CD4-positive, alpha-beta T cell treated with Interleukin-6 for 4 hours (primary cell): ENCODE results near the gene FBXL3.

Experiments used
- DNase-seq: peaks from one replicate; pipeline ENCODE4 v3.0.0-alpha.2; 2020; ENCODE audit warnings: mixed read lengths

FBXL3 gene

DNA sequence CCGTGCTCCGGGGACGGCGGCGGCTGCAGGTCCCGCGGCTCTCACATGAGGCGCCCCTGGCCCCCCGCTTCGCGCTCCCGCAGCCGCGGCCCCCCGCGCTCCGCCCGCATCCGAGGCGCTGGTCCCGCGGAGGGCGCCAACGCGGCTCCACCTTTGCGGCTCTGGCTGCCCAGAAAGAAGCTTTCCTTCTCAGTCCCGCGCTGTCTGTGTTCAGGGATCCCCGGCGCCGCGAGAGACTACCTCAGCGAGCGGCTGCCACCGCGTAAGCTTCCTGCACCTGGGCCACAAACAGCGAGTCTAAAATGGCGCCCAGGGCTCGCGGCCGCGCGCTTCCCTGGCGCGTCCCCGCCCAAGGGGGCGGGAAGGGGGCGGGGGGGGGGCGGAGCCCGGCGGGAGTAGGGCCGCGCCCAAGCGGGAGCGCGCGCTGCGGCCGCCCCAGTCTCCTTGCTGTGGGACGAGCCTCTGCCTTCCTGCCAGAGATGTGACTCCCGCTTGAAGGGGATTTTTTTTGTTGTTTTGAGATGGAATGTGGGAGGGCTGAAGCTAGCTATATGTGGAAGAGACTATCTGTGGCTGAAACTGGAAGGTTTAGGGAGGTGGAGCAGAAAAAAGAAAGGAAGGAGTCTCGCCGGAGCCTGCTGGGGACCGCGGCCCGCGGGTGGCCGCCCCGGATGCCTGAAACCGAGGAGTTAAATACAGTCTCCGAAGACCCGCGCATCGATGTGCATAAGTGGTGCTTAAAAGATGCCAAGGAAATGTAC, at the start of gene FBXL3:
Gene FBXL3 (minus strand): TSS at position 299 of the 761 bp plus-strand sequence. CDS start 5,299 bp downstream, outside the sequence.
- DNase-seq = peak; percentile 91

- no peak for DNase-seq
Observed at GRCh38 chr13:77067519-77067918, 40.6 kb upstream of the FBXL3 start.

GRCh38 chr13:77065461-77066147, 38.6 kb upstream of the FBXL3 start:
- no peak for DNase-seq

DNA sequence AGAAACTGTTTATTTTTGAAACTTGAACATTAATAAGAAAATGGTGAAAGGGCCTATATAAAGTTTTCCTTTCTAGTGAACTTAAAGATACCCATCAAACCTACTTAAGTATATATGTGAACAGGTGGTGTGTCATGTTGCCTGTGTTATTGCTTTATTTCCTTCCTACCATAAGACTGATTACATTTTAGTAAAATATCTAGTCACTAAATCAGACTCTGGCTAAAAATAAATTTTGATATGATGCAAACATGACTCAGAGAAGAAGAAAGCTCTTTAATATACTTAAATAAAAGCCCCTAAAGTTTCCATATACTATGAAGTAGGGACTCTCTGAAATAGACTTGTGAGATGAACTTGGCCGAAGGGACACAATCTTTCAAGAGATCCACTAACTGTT, 35.1 kb upstream of the FBXL3 start:
- DNase-seq = no peak

GRCh38 chr13:77061362-77061761, 34.4 kb upstream of the FBXL3 start:
- no peak for DNase-seq

GRCh38 chr13:77056886-77057285, 29.9 kb upstream of the FBXL3 start:
- DNase-seq = no peak

DNA sequence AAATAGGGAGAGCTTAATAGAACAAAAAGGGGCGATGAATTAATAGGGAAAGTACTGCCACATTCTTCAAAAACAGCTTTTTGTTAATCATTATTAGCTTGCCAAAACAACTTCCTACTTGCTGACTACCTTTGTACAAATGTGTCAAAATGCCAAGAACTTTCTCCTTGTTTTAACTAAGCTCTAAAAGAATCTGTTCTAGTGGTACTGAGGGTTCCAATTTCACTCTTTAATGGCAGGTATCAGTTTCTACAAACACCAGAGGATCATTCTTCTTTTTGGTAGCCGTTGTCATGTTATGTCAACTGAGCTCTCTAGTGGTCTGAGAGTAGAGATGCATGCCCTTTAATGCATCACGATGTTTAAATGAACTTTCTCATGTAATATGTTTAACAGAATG, 29.4 kb upstream of the FBXL3 start:
- DNase-seq = no peak

DNA sequence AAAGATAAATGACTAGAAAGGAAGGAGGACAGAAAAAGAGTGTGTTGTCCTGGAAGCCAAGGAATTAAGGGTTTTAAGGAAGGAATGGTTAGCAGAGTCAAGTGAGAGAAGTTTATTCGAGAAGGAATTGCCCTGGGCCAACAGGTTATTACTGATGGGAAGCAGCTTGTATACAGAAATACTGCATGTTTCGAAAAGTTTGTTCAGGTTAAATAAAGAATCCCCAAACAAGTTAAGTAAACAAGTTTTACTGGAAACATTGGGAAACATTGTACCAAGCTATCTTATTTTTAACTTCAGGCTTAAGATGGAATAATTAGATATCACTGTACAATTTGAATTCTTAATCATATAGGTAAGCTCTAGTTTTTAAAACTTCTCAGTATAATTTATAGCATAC, 28.2 kb upstream of the FBXL3 start:
- DNase-seq = no peak

GRCh38 chr13:77053192-77053591, 26.2 kb upstream of the FBXL3 start:
- no peak for DNase-seq

DNA sequence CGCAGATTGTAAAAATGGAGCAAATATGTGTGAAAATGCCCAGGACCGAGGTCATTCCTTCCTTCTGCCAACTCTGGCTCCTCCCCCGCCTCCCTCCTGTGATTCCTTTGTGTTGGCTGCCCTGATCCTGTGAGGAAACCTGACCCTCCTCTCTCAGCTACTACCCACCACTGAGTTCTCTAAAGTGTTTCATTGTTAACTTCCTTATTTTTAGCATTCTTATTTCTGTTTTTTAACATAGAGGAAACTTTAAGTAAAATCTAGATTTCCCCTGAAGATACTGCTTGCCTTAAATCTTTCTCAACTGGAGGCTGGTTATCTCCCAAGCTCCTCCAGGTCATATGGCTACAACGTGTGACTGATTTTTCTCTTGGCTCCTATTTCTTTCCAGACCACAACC, 21.7 kb upstream of the FBXL3 start:
- no peak for DNase-seq

DNA sequence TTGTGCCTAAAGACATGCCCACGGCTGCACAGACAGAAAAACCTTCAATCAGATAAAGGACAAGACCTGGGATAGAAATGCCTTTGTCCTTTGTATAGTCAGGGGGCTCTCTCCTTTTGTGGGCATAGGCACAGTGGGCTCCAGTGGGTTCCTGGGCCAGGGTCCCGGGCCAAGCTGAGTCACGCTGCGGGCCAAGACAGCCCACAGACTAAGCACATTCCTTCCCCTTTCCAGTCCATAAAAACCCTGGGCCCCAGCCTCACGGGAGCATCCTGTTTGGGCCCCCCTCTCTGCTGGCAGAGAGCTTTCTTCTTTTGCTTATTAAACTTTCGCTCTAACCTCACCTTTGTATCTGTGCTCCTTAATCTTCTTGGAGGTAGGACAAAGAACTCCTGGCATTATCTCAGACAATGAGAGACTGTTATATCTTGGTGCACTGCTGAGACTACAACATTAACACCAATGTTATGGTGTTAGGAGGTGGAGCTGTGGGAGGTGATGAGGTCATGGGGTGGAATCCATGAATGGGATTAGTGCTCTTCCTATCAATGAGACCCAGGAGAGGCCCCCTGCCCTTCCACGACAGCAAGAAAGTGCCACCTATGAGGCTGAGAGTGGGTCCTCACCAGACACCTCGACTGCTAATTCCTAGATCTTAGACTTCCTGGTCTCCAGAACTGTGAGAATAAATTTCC, 20.8 kb upstream of the FBXL3 start:
- DNase-seq = no peak

GRCh38 chr13:77042566-77043177, 15.7 kb upstream of the FBXL3 start:
- no peak for DNase-seq

- DNase-seq = no peak
Observed at GRCh38 chr13:77040835-77041234, 13.9 kb upstream of the FBXL3 start.

GRCh38 chr13:77040076-77040475, 13.1 kb upstream of the FBXL3 start:
- no peak for DNase-seq

GRCh38 chr13:77038907-77039480, 12.0 kb upstream of the FBXL3 start:
- DNase-seq = no peak

- DNase-seq = no peak
Observed at GRCh38 chr13:77036279-77036678, 9.3 kb upstream of the FBXL3 start.

- DNase-seq = no peak
Observed at GRCh38 chr13:77034881-77035280, 7.9 kb upstream of the FBXL3 start.

DNA sequence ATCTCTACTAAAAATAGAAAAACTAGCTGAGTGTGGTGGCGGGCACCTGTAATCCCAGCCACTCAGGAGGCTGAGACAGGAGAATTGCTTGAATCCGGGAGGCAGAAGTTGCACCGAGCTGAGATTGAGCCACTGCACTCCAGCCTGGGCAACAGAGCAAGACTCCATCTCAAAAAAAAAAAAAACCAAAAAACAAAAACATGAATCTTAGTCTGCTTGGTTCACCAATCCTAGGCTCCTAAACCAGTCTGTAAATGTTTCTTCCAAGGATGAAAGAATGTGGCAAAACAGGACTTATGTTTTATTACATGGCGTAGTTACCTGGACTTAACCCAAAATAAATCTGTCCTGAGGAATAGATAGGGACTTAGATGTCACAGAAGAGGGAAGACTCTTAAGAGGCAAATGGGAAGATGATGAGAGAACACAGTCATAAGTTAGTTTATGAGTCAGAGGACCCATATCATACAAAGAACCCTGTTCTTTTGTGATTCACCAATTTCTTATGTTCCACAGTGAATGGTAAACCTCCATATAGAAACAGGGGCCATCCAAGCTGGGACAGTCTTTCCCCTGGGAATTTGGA, 6.9 kb upstream of the FBXL3 start:
- DNase-seq = no peak

GRCh38 chr13:77031656-77032243, 4.8 kb upstream of the FBXL3 start:
- DNase-seq = no peak

DNA sequence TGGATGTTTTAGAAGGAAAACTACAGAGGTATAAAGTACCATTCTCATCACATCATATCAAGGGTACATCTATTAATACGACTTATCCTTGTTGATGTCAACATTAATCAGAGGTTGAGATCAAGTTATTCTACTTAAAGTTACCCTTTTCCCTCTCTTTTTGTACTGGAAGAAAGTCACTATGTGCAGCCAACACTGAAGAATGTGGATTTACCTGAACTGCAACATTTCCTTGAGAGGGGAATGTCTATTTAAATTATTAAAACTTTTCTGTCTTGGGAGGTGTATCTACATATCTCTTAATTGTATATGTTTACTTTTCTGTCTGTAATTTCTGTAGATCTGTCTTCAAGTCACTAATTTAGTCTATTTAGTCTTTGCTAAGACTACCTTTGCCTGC, 2.5 kb upstream of the FBXL3 start:
- DNase-seq = no peak

DNA sequence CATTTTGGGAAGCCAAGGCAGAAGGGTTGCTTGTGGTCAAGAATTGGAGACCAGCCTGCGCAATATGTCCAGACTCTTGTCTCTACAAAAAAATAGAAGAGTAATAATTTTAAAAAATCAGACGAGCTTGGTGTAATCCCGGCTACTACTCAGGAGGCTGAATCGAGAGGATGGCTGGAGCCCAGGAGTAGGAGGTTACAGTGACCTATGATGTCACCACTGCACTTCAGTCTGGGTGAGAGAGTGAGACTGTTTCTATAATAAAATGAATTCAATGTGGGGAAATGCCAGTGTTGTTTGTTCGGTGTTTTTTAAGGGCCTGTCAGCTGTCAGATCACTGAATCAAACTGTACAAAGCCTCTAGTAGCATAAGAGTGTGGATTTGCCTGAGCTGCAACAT, 1.2 kb upstream of the FBXL3 start:
- no peak for DNase-seq

- DNase-seq = peak; percentile 87
Observed at GRCh38 chr13:77026255-77026860, 601 bp downstream of the FBXL3 start.
